ENCODE measurements around the gene BBS9. TPM values are rescaled to one million over a fixed set of nuclear protein-coding genes. Genes with fewer than 3 reads are reported as not detected.

Gene BBS9
- total and polyA plus RNA-seq, 9 of the 15 experiments (the other 6 are each of a cell fraction or from before 2014, with no cell fraction given), result 0.77 to 3.3 (median 2.4) TPM

DNA sequence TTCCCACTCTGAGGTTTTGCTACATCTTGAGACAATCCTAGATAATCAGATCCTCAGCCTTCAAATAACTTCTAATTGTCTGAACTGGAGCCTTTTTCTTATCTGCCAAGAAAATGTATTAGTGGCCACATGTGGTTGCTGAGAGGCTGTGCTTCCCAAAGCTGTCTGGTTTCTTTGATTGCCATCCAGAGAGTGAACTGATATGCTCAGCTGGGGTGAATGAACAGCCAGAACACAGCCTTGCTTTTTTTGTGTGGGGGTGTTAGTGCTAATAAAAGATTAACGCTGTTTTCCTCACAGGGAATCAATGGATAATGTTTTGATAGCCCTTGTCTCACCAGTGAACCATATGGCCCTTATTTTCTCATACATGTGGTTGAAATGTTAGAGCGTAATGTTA is 66.9 kb downstream of the BBS9 start (continued):
- TF ChIP-seq NFE2 (IDR thresholded peaks at IDR 0.05; ENCODE audit: low read depth) (no peak), PRMT5 (CRISPR knock-in tag; IDR thresholded peaks at IDR 0.05) (no peak), RFX5 (IDR thresholded peaks at IDR 0.05; ENCODE audit: low read depth, low read length) (no peak), HLTF (IDR thresholded peaks at IDR 0.05) (no peak), RBM34 (IDR thresholded peaks at IDR 0.05; ENCODE audit: borderline replicate concordance, insufficient read depth, low read length) (no peak), PML (IDR thresholded peaks at IDR 0.05; ENCODE audit: low read length) (0 out of 2 replicates have a peak, but pooled peaks have one; percentile 23), CBX3 (IDR thresholded peaks at IDR 0.05; ENCODE audit: borderline replicate concordance in 1 of 2, low read length in 2 of 2) (no peak), TBL1XR1 (IDR thresholded peaks at IDR 0.05; ENCODE audit: low read length in 2 of 2) (no peak), CBFA2T3 (IDR thresholded peaks at IDR 0.05) (peak; percentile 52), CBFA2T2 (conservative IDR thresholded peaks at IDR 0.05) (peak; percentile 39; the same call in 1 of the 2 replicates), KLF16 (IDR thresholded peaks at IDR 0.05) (0 out of 2 replicates have a peak, but pooled peaks have one; percentile 26), FOXJ3 (CRISPR knock-in tag; IDR thresholded peaks at IDR 0.05) (no peak), TAL1 (IDR thresholded peaks at IDR 0.05) (peak; percentile 48)
- TF ChIP-seq, protein P1, sequence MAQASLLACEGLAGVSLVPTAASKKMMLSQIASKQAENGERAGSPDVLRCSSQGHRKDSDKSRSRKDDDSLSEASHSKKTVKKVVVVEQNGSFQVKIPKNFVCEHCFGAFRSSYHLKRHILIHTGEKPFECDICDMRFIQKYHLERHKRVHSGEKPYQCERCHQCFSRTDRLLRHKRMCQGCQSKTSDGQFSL (CRISPR knock-in tag; IDR thresholded peaks at IDR 0.05), result no peak
- TF ChIP-seq, protein P1 (tag; IDR thresholded peaks at IDR 0.05), result no peak
- TF ChIP-seq, protein P2, sequence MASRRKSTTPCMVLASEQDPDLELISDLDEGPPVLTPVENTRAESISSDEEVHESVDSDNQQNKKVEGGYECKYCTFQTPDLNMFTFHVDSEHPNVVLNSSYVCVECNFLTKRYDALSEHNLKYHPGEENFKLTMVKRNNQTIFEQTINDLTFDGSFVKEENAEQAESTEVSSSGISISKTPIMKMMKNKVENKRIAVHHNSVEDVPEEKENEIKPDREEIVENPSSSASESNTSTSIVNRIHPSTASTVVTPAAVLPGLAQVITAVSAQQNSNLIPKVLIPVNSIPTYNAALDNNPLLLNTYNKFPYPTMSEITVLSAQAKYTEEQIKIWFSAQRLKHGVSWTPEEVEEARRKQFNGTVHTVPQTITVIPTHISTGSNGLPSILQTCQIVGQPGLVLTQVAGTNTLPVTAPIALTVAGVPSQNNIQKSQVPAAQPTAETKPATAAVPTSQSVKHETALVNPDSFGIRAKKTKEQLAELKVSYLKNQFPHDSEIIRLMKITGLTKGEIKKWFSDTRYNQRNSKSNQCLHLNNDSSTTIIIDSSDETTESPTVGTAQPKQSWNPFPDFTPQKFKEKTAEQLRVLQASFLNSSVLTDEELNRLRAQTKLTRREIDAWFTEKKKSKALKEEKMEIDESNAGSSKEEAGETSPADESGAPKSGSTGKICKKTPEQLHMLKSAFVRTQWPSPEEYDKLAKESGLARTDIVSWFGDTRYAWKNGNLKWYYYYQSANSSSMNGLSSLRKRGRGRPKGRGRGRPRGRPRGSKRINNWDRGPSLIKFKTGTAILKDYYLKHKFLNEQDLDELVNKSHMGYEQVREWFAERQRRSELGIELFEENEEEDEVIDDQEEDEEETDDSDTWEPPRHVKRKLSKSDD (conservative IDR thresholded peaks at IDR 0.05; ENCODE audit: low read length), result no peak
- TF ChIP-seq, protein P3, sequence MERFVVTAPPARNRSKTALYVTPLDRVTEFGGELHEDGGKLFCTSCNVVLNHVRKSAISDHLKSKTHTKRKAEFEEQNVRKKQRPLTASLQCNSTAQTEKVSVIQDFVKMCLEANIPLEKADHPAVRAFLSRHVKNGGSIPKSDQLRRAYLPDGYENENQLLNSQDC (CRISPR knock-in tag; IDR thresholded peaks at IDR 0.05), result no peak

Data from K562 (cell line).